SIG-M5 treated with dmso at 0.1 percent for 504 hours (cell line): ENCODE results near the gene REV1.
"Not testable (repeated sequence)": the region's sequence is repeated elsewhere in the genome, so short reads cannot be mapped to it uniquely, and the experiment has no call there.

Source experiments
- DNase-seq: peaks from one replicate; lab custom pipeline; 2025; ENCODE audit not compliant: unreplicated experiment; lab: John Stamatoyannopoulos, UW

REV1 gene

GRCh38 chr2:99404039-99404796, 85.6 kb downstream of the REV1 start:
- DNase-seq, result peak; percentile 65

GRCh38 chr2:99403524-99403923, 86.3 kb downstream of the REV1 start:
- no peak for DNase-seq

- DNase-seq, result no peak
Observed at GRCh38 chr2:99403084-99403483, 86.7 kb downstream of the REV1 start.

- no peak for DNase-seq
Observed at GRCh38 chr2:99401841-99402240, 88.0 kb downstream of the REV1 start.

GRCh38 chr2:99399795-99400194, 90.0 kb downstream of the REV1 start:
- DNase-seq, result no peak

- DNase-seq, result no peak
Observed at GRCh38 chr2:99399063-99399462, 90.8 kb downstream of the REV1 start.

DNA sequence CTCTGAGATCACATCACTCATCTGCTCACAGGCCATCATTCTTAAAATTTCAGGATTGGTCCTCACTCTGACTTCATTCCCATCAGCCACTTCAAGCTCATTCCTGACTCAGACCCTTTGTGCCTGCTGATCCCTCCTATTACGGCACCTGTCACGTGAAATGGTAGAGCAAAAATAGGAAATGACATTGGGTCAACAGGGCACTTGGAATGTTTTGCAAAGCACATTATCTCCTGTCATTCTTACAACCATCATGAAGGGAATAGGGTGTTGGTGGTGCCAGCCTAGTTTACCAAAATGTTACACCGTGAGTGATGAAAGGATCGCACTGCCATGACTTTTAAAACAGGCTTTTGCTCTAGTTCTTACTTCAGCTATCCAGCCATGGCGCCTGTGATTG, 91.5 kb downstream of the REV1 start:
- DNase-seq, result no peak

GRCh38 chr2:99397266-99397920, 92.4 kb downstream of the REV1 start:
- DNase-seq, result no peak

GRCh38 chr2:99395589-99396130, 94.2 kb downstream of the REV1 start:
- DNase-seq, result no peak

DNA sequence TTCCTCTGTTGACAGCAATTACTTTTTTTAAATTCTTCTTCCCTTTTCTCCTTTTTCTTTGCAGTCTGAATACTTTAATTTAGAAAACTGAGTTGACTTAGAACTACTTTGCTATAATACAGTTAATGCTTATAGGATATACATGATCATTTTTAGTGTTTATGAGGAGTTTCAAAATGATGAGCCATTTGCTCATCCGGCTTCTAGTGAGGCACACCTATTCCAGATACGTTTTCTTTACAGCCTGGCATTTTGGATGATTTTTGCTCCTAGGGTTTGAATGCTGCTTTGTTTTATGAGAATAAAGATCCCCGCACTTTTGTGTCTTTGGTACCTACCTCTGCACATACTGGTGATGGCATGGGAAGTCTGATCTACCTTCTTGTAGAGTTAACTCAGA, 99.9 kb downstream of the REV1 start:
- DNase-seq, result no peak

- no peak for DNase-seq
Observed at GRCh38 chr2:99389371-99389770, 100.4 kb downstream of the REV1 start.

GRCh38 chr2:99388892-99389291, 100.9 kb downstream of the REV1 start:
- no peak for DNase-seq

DNA sequence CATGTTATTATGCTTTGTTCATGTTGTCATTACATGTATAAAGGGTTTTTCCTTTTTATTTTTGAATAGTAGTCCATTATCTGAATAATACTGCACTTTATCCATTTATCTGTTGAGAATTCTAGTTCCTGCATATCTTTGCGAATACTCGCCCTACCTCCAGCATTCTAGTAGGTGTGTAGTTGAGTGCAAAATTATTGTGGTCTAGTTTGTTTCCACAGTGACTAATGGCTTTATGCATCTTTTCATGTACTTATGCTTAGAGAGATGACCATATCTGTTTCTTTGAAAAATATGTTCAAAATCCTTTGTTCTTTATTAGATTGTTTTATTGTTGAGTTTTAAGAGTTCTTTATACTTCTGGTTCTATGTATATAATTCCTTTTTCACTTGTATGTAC, 103.8 kb downstream of the REV1 start:
- no peak for DNase-seq

DNA sequence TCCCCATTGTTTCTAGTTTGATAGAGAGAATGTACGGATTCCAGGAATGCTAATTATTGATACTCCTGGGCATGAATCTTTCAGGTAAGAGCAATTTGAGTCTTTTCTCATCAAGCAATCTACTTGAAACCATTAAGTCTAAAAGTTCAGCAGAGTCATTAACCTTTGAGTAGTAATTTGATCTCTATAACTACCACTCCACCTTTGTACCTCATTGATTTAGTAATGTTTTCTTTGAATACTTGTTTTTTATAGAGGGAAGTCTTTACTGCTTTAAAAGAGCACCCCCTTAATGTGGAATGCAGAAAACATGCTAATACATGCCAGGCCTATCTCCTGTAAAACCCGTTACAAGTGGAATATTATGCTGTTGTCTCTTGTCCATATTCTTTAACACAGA, 107.7 kb downstream of the REV1 start:
- no peak for DNase-seq

DNA sequence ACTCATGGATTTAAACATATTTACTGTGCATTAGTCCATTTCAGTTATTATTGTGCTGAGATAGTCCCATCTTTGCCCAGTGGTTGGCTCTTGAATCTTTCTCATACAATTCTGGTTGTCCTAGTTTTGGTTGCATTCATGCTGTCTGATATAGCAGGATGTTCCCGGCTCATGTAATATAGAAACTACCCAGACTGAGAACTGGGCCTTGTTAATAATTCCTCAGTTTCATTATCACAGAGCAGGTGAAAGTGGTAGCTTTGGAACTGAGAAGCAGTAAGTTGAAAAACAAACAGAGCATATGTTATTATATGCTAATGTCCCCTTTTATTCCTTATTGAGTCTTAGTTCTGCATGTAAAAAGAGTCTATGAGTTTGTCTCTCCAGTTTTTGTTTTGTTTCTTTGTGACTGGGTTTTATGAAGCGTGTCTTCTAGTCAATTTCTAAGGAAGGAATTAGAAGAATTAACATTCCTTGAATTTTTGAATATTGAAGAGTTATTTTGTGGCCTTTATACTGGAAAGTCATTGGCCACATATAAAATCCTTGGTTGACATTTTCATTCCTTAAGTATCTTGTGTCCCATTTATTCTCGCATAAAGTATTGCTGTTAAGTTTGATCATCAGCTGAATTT, 109.3 kb downstream of the REV1 start:
- DNase-seq, result no peak

GRCh38 chr2:99377879-99378278, 111.9 kb downstream of the REV1 start:
- no peak for DNase-seq

DNA sequence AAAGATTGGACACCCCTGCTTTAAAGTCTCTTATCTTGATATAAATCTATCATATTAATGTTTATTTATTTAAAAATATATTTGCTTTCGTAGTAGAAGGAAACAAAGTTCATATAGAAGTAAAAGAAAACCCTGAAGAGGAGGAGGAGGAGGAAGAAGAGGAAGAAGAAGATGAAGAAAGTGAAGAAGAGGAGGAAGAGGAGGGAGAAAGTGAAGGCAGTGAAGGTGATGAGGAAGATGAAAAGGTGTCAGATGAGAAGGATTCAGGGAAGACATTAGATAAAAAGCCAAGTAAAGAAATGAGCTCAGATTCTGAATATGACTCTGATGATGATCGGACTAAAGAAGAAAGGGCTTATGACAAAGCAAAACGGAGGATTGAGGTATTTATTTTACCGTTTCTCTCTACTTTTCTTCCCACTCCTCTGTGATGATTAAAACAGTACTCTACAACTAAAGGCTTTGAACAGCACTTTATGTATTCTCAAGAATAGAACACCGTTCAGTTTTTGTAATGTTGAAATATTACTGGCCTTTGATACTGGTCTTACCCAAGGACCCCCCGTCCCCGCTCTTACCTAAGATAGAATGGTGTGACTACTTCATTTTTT, 113.5 kb downstream of the REV1 start:
- no peak for DNase-seq

DNA sequence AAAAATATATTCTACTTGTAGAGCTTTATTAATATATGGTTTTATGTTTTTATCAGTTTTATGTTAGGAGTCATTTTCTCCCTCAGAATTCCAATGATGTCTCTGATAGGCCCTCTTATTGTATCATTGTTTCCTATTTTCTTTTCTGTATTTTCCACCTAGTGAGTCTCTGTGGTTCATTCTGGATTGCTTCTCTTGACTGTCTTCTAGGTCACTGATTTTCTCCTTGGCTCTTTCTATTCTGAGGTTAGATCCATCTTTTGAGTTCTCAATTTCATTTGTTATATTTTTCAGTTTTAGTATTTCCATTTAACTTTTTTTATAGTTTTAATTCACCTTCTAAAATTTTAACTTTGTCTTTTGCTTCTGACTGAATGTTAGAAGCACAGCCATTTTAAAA, 115.1 kb downstream of the REV1 start:
- DNase-seq, result no peak

DNA sequence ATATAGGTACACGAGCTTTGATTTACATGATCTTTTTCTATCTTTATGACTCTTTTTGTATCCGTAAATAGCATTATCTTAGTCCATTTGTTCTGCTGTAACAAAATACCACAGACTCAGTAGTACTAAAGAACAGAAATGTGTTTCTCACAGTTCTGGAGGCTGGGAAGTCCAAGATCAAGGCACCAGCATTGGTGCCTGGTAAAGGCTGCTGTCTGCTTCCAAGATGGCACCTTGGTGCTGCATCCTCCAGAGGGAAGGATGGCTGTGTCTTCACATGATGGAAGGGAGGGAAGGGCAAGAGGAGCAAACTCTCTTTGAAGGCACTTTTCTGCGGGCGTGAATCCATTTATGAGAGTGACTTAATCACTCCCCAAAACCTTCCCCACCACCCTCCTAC, 116.7 kb downstream of the REV1 start:
- no peak for DNase-seq

DNA sequence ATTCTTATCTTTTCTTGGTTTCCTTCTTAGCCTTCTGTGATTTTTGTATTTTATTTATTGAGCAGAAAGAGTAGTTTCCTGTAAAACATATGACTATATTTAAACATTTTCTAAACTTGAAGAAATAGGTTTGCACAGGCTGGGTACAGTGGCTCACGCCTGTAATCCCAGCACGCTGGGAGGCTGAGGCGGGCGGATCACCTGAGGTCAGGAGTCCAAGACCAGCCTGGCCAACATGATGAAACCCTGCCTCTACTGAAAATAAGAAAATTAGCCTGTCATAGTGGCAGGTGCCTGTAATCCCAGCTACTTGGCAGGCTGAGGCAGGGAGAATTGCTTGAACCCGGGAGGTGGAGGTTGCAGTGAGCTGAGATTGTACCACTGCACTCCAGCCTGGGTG, 121.0 kb downstream of the REV1 start:
- DNase-seq, result not testable (repeated sequence)

- no peak for DNase-seq
Observed at GRCh38 chr2:99365661-99366060, 124.2 kb downstream of the REV1 start.

DNA sequence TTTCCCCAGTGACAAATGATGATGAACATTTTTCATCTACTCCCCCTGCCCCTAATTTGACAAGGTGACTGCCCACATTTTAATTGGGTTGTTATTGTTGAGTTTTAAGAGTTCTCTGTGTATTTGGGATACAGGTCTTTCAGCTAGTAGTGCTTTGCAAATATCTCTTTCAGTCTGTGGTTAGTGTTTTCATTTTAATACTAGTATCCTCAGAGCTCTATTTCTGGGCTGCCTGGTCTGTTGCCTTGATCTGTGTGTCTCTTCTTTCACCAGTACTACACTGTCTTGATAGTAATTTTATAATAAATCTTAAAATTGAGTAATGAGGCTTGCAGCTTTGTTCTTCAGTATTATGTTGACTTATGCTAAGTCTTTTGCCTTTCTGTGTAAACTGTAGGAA, 133.0 kb downstream of the REV1 start:
- DNase-seq, result no peak
